Measurements from ENCODE around the gene NRXN3. TPM values are rescaled to one million over a fixed set of nuclear protein-coding genes. Genes with fewer than 3 reads are reported as not detected.

The NRXN3 gene
- polyA plus RNA-seq, 1 donor from 2014 or later = not detected

DNA sequence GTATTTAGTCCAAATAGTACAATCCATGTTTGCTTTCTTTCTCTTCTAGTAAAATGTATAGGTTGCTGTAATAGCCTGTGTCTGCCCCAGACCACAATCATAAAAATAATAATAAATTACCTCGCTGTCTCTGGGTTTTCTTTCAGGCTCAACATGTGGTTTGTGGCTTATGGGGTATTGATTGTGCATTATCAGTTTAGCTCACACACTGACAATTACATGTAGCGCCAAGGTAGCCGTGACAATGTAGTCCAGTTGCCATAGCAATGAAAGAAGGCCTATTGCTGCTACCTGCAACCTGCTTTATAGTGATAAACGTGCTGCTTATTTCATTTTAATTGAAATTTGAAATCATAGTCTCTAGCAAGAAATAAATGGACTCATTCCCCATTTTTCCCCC is 1009.8 kb downstream of the NRXN3 start:
- Mint-ChIP-seq H3K9me3 (peaks cover 0 to 6% (median 5%) of the 10 kb centered on the region in 3 donors), H3K27ac (no peak overlapping the region), H3K36me3 (no peaks in the 10 kb centered on the region), H3K4me1 (no peaks in the 10 kb centered on the region), H3K4me3 (no peak overlapping the region), H3K27me3 (peaks cover 1% of the 10 kb centered on the region)

- no peaks in the 10 kb centered on the region for H3K4me1 Mint-ChIP-seq
These were observed 1010.5 kb downstream of the NRXN3 start for GRCh38 chr14:79180656-79181055.

GRCh38 chr14:79186523-79186922 is 1016.4 kb downstream of the NRXN3 start:
- H3K4me3 Mint-ChIP-seq = no peak overlapping the region
- no peaks in the 10 kb centered on the region for H3K27me3 Mint-ChIP-seq
- no peak overlapping the region for H3K27ac Mint-ChIP-seq
- peaks cover 2 to 5% (median 5%) of the 10 kb centered on the region in 3 donors for H3K9me3 Mint-ChIP-seq
- no peaks in the 10 kb centered on the region for H3K4me1 Mint-ChIP-seq
- no peaks in the 10 kb centered on the region for H3K36me3 Mint-ChIP-seq

More at GRCh38 chr14:79180656-79181055, 1010.5 kb downstream of the NRXN3 start:
- H3K9me3 Mint-ChIP-seq = peaks cover 0 to 6% (median 5%) of the 10 kb centered on the region in 3 donors
- no peak overlapping the region for H3K4me3 Mint-ChIP-seq
- H3K27ac Mint-ChIP-seq = no peak overlapping the region
- peaks cover 1% of the 10 kb centered on the region for H3K27me3 Mint-ChIP-seq
- no peaks in the 10 kb centered on the region for H3K36me3 Mint-ChIP-seq

GRCh38 chr14:79193689-79194477 is 1023.7 kb downstream of the NRXN3 start:
- H3K9me3 Mint-ChIP-seq = peaks cover 0 to 12% (median 1%) of the 10 kb centered on the region in 3 donors
- no peaks in the 10 kb centered on the region for H3K27me3 Mint-ChIP-seq
- H3K4me3 Mint-ChIP-seq = no peak overlapping the region
- no peaks in the 10 kb centered on the region for H3K36me3 Mint-ChIP-seq
- no peak overlapping the region for H3K27ac Mint-ChIP-seq
- H3K4me1 Mint-ChIP-seq = no peaks in the 10 kb centered on the region

DNA sequence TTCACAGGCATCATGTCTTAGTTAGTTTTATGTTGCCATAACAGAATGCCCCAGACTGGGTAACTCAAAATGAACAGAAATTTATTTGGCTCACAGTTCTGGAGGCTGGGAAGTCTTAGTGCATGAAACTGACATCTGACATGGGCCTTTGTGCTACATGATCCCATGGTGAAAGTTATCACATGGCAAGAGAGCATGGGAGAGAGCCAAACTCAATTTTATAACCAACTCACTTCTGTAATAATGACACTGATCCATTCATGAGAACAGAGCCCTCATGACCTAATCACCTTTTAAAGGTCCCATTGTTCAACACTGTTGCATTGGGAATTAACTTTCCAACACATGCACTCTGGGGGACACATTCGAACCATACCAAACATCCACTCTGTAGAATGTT is 1026.0 kb downstream of the NRXN3 start:
- H3K4me1 Mint-ChIP-seq = no peaks in the 10 kb centered on the region
- no peaks in the 10 kb centered on the region for H3K27me3 Mint-ChIP-seq
- peaks cover 0 to 18% (median 8%) of the 10 kb centered on the region in 3 donors for H3K9me3 Mint-ChIP-seq
- no peaks in the 10 kb centered on the region for H3K36me3 Mint-ChIP-seq
- H3K27ac Mint-ChIP-seq = no peak overlapping the region
- H3K4me3 Mint-ChIP-seq = no peak overlapping the region

- Mint-ChIP-seq H3K27me3 (no peaks in the 10 kb centered on the region), H3K36me3 (no peaks in the 10 kb centered on the region), H3K27ac (no peak overlapping the region)
These were observed 1027.3 kb downstream of the NRXN3 start for GRCh38 chr14:79197516-79197915.

DNA sequence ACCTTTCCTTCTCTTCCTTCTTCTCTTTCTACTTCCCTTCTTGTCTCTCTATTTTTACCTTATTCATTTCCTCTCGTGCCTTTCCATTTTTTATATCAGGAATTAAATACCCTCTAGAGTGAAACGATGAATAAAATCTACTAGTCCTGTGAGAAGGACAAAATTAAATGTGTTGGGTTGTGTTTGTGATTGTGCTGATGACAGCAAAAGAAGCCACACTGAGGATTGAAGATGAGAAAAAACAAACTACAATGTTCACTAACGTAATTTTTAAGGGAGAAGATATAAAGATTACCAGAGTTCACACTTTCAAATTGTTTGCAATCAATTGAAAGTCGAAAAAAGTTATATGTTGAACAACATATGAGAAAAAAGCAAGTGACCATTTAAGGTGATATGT is 1029.0 kb downstream of the NRXN3 start:
- no peaks in the 10 kb centered on the region for H3K4me1 Mint-ChIP-seq
- H3K9me3 Mint-ChIP-seq = peaks cover 0 to 24% (median 8%) of the 10 kb centered on the region in 3 donors
- H3K36me3 Mint-ChIP-seq = no peaks in the 10 kb centered on the region
- H3K27ac Mint-ChIP-seq = no peak overlapping the region
- no peak overlapping the region for H3K4me3 Mint-ChIP-seq
- no peaks in the 10 kb centered on the region for H3K27me3 Mint-ChIP-seq

More at GRCh38 chr14:79197516-79197915, 1027.3 kb downstream of the NRXN3 start:
- H3K4me3 Mint-ChIP-seq = no peak overlapping the region
- H3K9me3 Mint-ChIP-seq = peaks cover 0 to 19% (median 8%) of the 10 kb centered on the region in 3 donors
- no peaks in the 10 kb centered on the region for H3K4me1 Mint-ChIP-seq

DNA sequence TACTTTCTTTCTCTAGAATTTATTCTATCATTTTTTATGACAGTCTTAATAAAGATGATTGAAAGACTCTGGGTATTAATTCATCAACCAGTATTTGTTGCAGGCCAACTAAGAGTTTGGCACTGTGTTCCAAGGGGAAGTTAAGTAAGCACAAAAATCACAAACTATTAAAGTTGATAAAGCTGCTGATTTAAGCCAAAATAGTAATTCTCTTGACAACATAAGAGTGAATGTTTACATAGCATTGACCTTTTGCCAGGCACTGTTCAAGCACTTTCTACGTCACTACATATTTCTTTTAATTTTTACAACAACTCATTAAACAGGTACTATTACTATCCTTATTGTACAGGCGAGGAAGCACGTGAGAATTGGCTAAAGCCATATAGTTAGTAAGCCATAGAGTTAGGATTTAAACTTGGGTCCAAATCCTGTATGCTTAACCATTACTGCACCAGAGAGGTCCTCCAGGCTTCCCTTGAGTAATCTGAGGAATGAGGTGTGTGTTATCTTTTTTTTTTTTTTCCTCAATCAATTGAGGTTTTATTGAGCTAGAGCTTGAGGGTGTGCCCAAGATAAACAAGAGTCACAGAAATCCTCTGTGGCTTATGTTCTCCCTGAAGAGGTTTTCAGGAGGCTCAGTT is 1031.5 kb downstream of the NRXN3 start:
- no peak overlapping the region for H3K4me3 Mint-ChIP-seq
- no peak overlapping the region for H3K27ac Mint-ChIP-seq
- no peaks in the 10 kb centered on the region for H3K36me3 Mint-ChIP-seq
- H3K4me1 Mint-ChIP-seq = no peaks in the 10 kb centered on the region
- H3K9me3 Mint-ChIP-seq = peaks cover 3 to 24% (median 8%) of the 10 kb centered on the region in 3 donors
- H3K27me3 Mint-ChIP-seq = no peaks in the 10 kb centered on the region

DNA sequence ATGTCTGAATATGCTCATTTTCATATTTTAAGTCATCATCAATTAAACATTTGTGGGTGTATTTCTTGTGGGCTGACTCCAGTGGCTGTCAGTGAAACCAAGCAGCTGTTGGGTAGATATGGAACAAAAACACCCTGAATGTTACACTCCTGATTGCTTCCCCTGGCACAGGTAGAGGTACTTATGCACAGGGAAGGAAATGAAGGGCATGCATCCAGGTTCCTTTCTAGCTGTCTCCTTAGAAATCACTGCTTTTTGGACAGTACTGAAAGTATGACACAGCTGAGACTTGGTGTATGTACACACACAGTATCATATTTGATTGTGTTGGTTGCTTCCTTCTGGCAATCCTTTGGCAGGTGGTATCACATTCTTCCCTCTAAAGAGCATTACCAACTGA is 1034.4 kb downstream of the NRXN3 start:
- H3K4me3 Mint-ChIP-seq = no peak overlapping the region
- H3K27me3 Mint-ChIP-seq = no peaks in the 10 kb centered on the region
- no peaks in the 10 kb centered on the region for H3K4me1 Mint-ChIP-seq
- no peak overlapping the region for H3K27ac Mint-ChIP-seq
- H3K36me3 Mint-ChIP-seq = no peaks in the 10 kb centered on the region
- H3K9me3 Mint-ChIP-seq = peaks cover 3 to 14% (median 3%) of the 10 kb centered on the region in 3 donors

- Mint-ChIP-seq H3K4me3 (no peak overlapping the region), H3K4me1 (no peaks in the 10 kb centered on the region), H3K27ac (no peak overlapping the region), H3K27me3 (no peaks in the 10 kb centered on the region), H3K36me3 (no peaks in the 10 kb centered on the region), H3K9me3 (peaks cover 0 to 3% (median 0%) of the 10 kb centered on the region in 3 donors)
These were observed 1039.2 kb downstream of the NRXN3 start for GRCh38 chr14:79209418-79209817.

GRCh38 chr14:79225815-79226214 is 1055.6 kb downstream of the NRXN3 start:
- Mint-ChIP-seq H3K36me3 (no peaks in the 10 kb centered on the region), H3K4me3 (no peak overlapping the region), H3K4me1 (no peaks in the 10 kb centered on the region), H3K9me3 (peaks cover 2 to 6% (median 4%) of the 10 kb centered on the region in 3 donors), H3K27me3 (no peaks in the 10 kb centered on the region), H3K27ac (no peak overlapping the region)

GRCh38 chr14:79229383-79229909 is 1059.3 kb downstream of the NRXN3 start:
- Mint-ChIP-seq H3K4me1 (no peaks in the 10 kb centered on the region), H3K9me3 (peaks cover 0 to 4% (median 2%) of the 10 kb centered on the region in 3 donors), H3K4me3 (no peak overlapping the region), H3K27me3 (no peaks in the 10 kb centered on the region), H3K27ac (no peak overlapping the region), H3K36me3 (no peaks in the 10 kb centered on the region)

- Mint-ChIP-seq H3K27ac (no peak overlapping the region), H3K36me3 (no peaks in the 10 kb centered on the region), H3K9me3 (peaks cover 5% of the 10 kb centered on the region in 3 donors), H3K4me1 (no peaks in the 10 kb centered on the region), H3K4me3 (no peak overlapping the region), H3K27me3 (no peaks in the 10 kb centered on the region)
These were observed 1072.5 kb downstream of the NRXN3 start for GRCh38 chr14:79242666-79243065.

- Mint-ChIP-seq H3K27me3 (no peaks in the 10 kb centered on the region), H3K4me1 (no peaks in the 10 kb centered on the region), H3K27ac (no peak overlapping the region), H3K9me3 (peaks cover 2 to 10% (median 4%) of the 10 kb centered on the region in 3 donors), H3K4me3 (no peak overlapping the region), H3K36me3 (no peaks in the 10 kb centered on the region)
These were observed 1076.0 kb downstream of the NRXN3 start for GRCh38 chr14:79246173-79246572.

- Mint-ChIP-seq H3K27me3 (no peaks in the 10 kb centered on the region), H3K9me3 (peaks cover 2 to 15% (median 6%) of the 10 kb centered on the region in 3 donors), H3K4me3 (no peak overlapping the region), H3K4me1 (no peaks in the 10 kb centered on the region), H3K36me3 (no peaks in the 10 kb centered on the region), H3K27ac (peak overlapping the region in 1 of 3 donors; percentile 32)
These were observed 1078.0 kb downstream of the NRXN3 start for GRCh38 chr14:79248126-79248525.
